Natural killer cell (primary cell): ENCODE results near the gene CNIH1. TPM values are rescaled to one million over a fixed set of nuclear protein-coding genes. Genes with fewer than 3 reads are reported as not detected.

Experiments
- ATAC-seq, 3 donors: fragments of 150-1000 bp in 2 of 3; fragments of 200-7000 bp in 1 of 3; cut with Tn5 transposase; 1 replicate in 1 of 3; 2 replicates in 2 of 3; pipeline ENCODE4 v1.10.0; 2021; ENCODE audit warnings: mild to moderate bottlenecking in 2 of 3, moderate library complexity in 2 of 3
- DNase-seq, 2 donors: peaks; one replicate each; pipeline versions ENCODE4 v3.0.0 to v3.0.0-alpha.2; 2013 to 2021; ENCODE audit warnings: mixed read lengths in 1 of 2
- H3K27ac ChIP-seq: one replicate; pipeline ENCODE4 v1.5.1; 2013; ENCODE audit warnings: mild to moderate bottlenecking, low read length
- H3K27me3 ChIP-seq: one replicate; pipeline ENCODE4 v1.6.1; 2013; ENCODE audit warnings: low read length; ENCODE audit not compliant: control insufficient read depth, insufficient read depth
- H3K36me3 ChIP-seq: one replicate; pipeline ENCODE4 v1.6.1; 2013; ENCODE audit warnings: low read length; ENCODE audit not compliant: control insufficient read depth, insufficient read depth
- H3K4me1 ChIP-seq: one replicate; pipeline ENCODE4 v1.6.1; 2013; ENCODE audit warnings: low read length; ENCODE audit not compliant: control insufficient read depth, insufficient read depth
- H3K4me3 ChIP-seq: one replicate; pipeline ENCODE4 v1.5.1; 2013; ENCODE audit warnings: low read length
- H3K9me3 ChIP-seq: one replicate; pipeline ENCODE4 v1.6.1; 2013; ENCODE audit warnings: low read length; ENCODE audit not compliant: control insufficient read depth, insufficient read depth
- H3K27ac Mint-ChIP-seq, 2 donors: one replicate each; pipeline ENCODE4 v1.8.0; 2022; ENCODE audit warnings: mild to moderate bottlenecking in 2 of 2, mixed read lengths in 2 of 2, moderate library complexity in 1 of 2
- H3K27me3 Mint-ChIP-seq, 2 donors: one replicate each; pipeline ENCODE4 v1.8.0; 2022; ENCODE audit warnings: low read depth in 2 of 2, mixed read lengths in 2 of 2
- H3K36me3 Mint-ChIP-seq: one replicate; pipeline ENCODE4 v1.8.0; 2022; ENCODE audit warnings: mixed read lengths
- H3K4me1 Mint-ChIP-seq, 2 donors: one replicate each; pipeline ENCODE4 v1.8.0; 2022; ENCODE audit warnings: mixed read lengths in 2 of 2
- H3K4me3 Mint-ChIP-seq: one replicate; pipeline ENCODE4 v1.8.0; 2022; ENCODE audit warnings: mild to moderate bottlenecking, moderate library complexity, mixed read lengths
- H3K9me3 Mint-ChIP-seq, 2 donors: one replicate each; pipeline ENCODE4 v1.8.0; 2022; ENCODE audit warnings: mixed read lengths in 2 of 2
- WGBS: methylation state at CpG from one replicate; pipeline ENCODE4 v1.1.7; 2013; ENCODE audit warnings: missing lambda C conversion rate; ENCODE audit not compliant: insufficient coverage; 5-methylcytosine and 5-hydroxymethylcytosine counted together
- intact Hi-C: fragments of 100-400 bp; cut with micrococcal nuclease; formaldehyde crosslinking; loops from one replicate; pipeline ENCODE4 v1.14.2; 2022
- total RNA-seq, 4 donors: library from RNA; stranded (reverse); fragments of 120-200 nt in 1 of 4; gene quantifications; one replicate each; pipeline versions ENCODE4 v1.2.3 to v1.2.4, GENCODE V29; 2013 to 2022
- TF ChIP-seq, protein P1 (sequence below): fragments of 200-600 bp; IDR thresholded peaks from one replicate; pipeline ENCODE4 v1.8.0; 2022; ENCODE audit warnings: antibody characterized with exemption

Gene CNIH1
- total RNA-seq, 3 donors from 2014 or later (not counting 1 experiment from before 2014, with no cell fraction given): 20.4 to 30.9 (median 25.7) TPM

DNA sequence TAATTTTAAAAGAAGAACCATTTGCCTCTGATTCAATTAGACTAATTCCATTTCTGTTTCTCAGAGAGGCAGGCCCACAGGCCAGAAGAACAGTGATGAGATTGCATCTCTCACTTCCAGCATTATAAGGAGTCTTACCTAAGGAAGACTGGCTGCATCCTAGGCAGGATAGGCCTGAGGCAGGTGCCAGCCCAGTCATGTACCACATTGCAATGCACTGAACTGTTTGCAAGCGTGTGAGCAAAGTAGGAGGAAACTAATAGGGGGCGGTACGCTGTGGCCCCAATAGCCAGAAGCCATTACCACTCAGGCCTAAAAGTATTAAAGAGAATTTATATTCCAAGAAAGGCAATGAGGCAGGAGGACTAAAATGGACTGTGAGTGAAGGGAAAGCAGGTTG is 12.1 kb upstream of the CNIH1 start:
- no peaks in the 10 kb centered on the region for H3K9me3 Mint-ChIP-seq
- ATAC-seq (no peak), DNase-seq (no peak)
- 100% methylated on average over 3 of the region's 3 CpGs for WGBS
- no peaks in the 10 kb centered on the region for H3K27me3 ChIP-seq
- no peaks in the 10 kb centered on the region for H3K36me3 Mint-ChIP-seq
- intact Hi-C loops: no loop called here
- H3K27ac ChIP-seq: no peak overlapping the region
- peaks cover 4 to 12% of the 10 kb centered on the region in 2 donors for H3K27me3 Mint-ChIP-seq
- H3K36me3 ChIP-seq: no peaks in the 10 kb centered on the region
- no peaks in the 10 kb centered on the region for H3K9me3 ChIP-seq
- no peak overlapping the region for H3K4me3 ChIP-seq
- H3K27ac Mint-ChIP-seq: no peak overlapping the region
- H3K4me3 Mint-ChIP-seq: no peak overlapping the region
- peaks cover 3% of the 10 kb centered on the region for H3K4me1 ChIP-seq
- TF ChIP-seq, protein P1, sequence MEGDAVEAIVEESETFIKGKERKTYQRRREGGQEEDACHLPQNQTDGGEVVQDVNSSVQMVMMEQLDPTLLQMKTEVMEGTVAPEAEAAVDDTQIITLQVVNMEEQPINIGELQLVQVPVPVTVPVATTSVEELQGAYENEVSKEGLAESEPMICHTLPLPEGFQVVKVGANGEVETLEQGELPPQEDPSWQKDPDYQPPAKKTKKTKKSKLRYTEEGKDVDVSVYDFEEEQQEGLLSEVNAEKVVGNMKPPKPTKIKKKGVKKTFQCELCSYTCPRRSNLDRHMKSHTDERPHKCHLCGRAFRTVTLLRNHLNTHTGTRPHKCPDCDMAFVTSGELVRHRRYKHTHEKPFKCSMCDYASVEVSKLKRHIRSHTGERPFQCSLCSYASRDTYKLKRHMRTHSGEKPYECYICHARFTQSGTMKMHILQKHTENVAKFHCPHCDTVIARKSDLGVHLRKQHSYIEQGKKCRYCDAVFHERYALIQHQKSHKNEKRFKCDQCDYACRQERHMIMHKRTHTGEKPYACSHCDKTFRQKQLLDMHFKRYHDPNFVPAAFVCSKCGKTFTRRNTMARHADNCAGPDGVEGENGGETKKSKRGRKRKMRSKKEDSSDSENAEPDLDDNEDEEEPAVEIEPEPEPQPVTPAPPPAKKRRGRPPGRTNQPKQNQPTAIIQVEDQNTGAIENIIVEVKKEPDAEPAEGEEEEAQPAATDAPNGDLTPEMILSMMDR: no peak
- H3K4me1 Mint-ChIP-seq: no peaks in the 10 kb centered on the region

DNA sequence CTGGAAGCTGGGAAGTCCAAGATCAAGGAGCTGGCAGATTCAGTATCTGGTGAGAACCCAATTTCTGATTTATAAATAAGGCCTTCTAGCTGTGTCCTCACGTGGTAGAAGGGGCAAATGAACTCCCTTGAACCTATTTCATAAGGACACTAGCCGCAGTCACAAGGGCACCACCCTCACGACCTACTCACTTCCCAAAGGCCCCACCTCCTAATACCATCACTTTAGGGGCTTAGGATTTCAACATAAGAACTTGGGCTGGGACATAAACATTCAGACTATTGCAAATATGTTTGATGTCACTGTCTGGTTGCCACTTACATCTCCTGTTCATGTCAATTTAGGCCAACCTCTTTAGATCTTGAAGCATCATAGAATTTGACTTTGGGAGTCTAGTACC is 10.8 kb upstream of the CNIH1 start:
- H3K9me3 ChIP-seq: no peaks in the 10 kb centered on the region
- Mint-ChIP-seq H3K9me3 (no peaks in the 10 kb centered on the region), H3K4me1 (no peaks in the 10 kb centered on the region), H3K27me3 (peaks cover 3 to 12% of the 10 kb centered on the region in 2 donors), H3K27ac (no peak overlapping the region), H3K4me3 (no peak overlapping the region), H3K36me3 (no peaks in the 10 kb centered on the region)
- WGBS: 84% methylated on average over 3 of the region's 3 CpGs
- peaks cover 3% of the 10 kb centered on the region for H3K4me1 ChIP-seq
- ATAC-seq (no peak), DNase-seq (no peak)
- TF ChIP-seq, protein P1: no peak
- intact Hi-C loops: no loop called here
- H3K27ac ChIP-seq: no peak overlapping the region
- no peaks in the 10 kb centered on the region for H3K27me3 ChIP-seq
- no peaks in the 10 kb centered on the region for H3K36me3 ChIP-seq
- H3K4me3 ChIP-seq: no peak overlapping the region

DNA sequence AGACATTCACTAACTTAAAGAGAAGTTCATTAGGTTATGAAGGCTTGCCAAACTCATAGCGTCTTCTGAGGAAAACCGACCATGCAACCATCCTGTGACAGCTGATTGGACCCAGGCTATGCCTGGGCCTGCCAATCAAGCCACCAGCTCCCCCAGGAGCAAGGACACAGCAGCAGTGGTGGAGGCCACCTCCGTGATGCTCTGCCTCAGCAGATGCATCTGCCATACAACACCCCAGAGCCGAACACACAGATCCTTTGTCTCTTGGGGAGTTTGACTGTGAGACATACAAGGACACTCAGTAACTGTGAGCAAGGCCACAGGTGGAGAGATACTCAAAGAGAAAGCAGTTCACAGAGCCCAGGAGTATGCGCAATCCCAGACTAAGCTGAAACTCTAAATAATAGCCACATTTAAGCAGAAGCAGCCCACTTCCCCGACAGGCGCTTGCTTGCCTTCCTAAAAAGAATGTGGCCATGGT is 10.0 kb upstream of the CNIH1 start:
- Mint-ChIP-seq H3K36me3 (no peaks in the 10 kb centered on the region), H3K27ac (peak overlapping the region in 1 of 2 donors; percentile 56), H3K27me3 (peaks cover 4 to 18% of the 10 kb centered on the region in 2 donors), H3K9me3 (no peaks in the 10 kb centered on the region), H3K4me3 (no peak overlapping the region), H3K4me1 (no peaks in the 10 kb centered on the region)
- Histone ChIP-seq H3K27me3 (no peaks in the 10 kb centered on the region), H3K4me1 (peaks cover 3% of the 10 kb centered on the region), H3K36me3 (no peaks in the 10 kb centered on the region), H3K4me3 (no peak overlapping the region), H3K27ac (no peak overlapping the region), H3K9me3 (no peaks in the 10 kb centered on the region)
- intact Hi-C loops: no loop called here
- WGBS: 93% methylated on average over 7 of the region's 7 CpGs
- no peak for DNase-seq
- TF ChIP-seq, protein P1: no peak
- ATAC-seq: no peak

DNA sequence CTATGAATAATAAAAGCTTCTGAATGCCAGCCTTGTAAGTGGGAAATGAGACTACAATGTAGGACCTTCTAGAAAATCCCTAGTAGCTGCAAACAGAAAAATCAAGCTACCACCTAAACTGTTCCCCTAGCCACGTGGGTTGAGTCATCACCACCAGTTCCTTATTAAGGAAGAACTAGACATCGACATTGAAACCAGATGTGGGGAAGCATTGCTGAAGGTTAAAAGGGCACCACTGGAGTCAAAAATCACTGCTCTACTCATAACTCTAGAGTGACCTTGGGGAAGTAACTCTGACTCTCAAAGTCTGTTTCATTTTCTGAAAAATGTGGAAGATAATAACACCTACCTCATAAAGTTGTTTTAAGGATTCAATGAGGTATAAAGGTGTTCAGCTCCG is 9.4 kb upstream of the CNIH1 start:
- no peaks in the 10 kb centered on the region for H3K9me3 ChIP-seq
- Mint-ChIP-seq H3K27me3 (peaks cover 6 to 22% of the 10 kb centered on the region in 2 donors), H3K27ac (peak overlapping the region in 1 of 2 donors; percentile 56), H3K36me3 (no peaks in the 10 kb centered on the region), H3K9me3 (no peaks in the 10 kb centered on the region), H3K4me3 (no peak overlapping the region), H3K4me1 (no peaks in the 10 kb centered on the region)
- TF ChIP-seq, protein P1: no peak
- no peaks in the 10 kb centered on the region for H3K27me3 ChIP-seq
- no peak overlapping the region for H3K4me3 ChIP-seq
- peaks cover 3% of the 10 kb centered on the region for H3K4me1 ChIP-seq
- ATAC-seq: no peak
- no peak overlapping the region for H3K27ac ChIP-seq
- intact Hi-C loops: no loop called here
- DNase-seq: no peak
- 38% methylated on average over 3 of the region's 3 CpGs for WGBS
- no peaks in the 10 kb centered on the region for H3K36me3 ChIP-seq
